ENCODE results near the gene KRTDAP.

GRCh38 chr19:35454663-35455062, 35.6 kb downstream of the KRTDAP start:
- TF ChIP-seq GATA2 (CRISPR knock-in tag; IDR thresholded peaks at IDR 0.05): no peak
- no peak for TF ChIP-seq CTCF (IDR thresholded peaks at IDR 0.05)
- TF ChIP-seq GABPA (IDR thresholded peaks at IDR 0.05; ENCODE audit: low read depth): no peak
- no peak for TF ChIP-seq RCOR1 (IDR thresholded peaks at IDR 0.05; ENCODE audit: low read length)
- no peak for TF ChIP-seq FOXJ3 (CRISPR knock-in tag; IDR thresholded peaks at IDR 0.05)
- no peak for TF ChIP-seq RXRA (IDR thresholded peaks at IDR 0.05; ENCODE audit: borderline replicate concordance, low read depth)
- TF ChIP-seq TAF1 (IDR thresholded peaks at IDR 0.05; ENCODE audit: borderline replicate concordance, low read depth, low read length): no peak
- TF ChIP-seq POLR2AphosphoS5 (IDR thresholded peaks at IDR 0.05; ENCODE audit: low read depth, low read length): no peak
- TF ChIP-seq FOXM1 (IDR thresholded peaks at IDR 0.05; ENCODE audit: low read depth): no peak
- no peak for TF ChIP-seq YY1 (IDR thresholded peaks at IDR 0.05; ENCODE audit: low read depth)
- no peak for TF ChIP-seq RAD21 (IDR thresholded peaks at IDR 0.05; ENCODE audit: low read length)
- TF ChIP-seq NRF1 (IDR thresholded peaks at IDR 0.05; ENCODE audit: low read depth, low read length): no peak
- TF ChIP-seq MAX (IDR thresholded peaks at IDR 0.05; ENCODE audit: low read depth): no peak

Data from SK-N-SH (cell line).